ENCODE measurements around the gene IFNA5. TPM values are rescaled to one million over a fixed set of nuclear protein-coding genes. Genes with fewer than 3 reads are reported as not detected.

Gene IFNA5
- total and polyA plus RNA-seq, 2 of the 8 experiments (the other 6 are each of a cell fraction or from before 2014, with no cell fraction given), result not detected

GRCh38 chr9:21294364-21294774, 10.7 kb downstream of the IFNA5 start (continued):
- no peak for TF ChIP-seq CHD7 (IDR thresholded peaks at IDR 0.05; ENCODE audit: insufficient replicate concordance, low read length)
